K562 treated with DMSO at 1 percent for 24 hours (cell line): ENCODE results near the gene MRPL33. TPM values are rescaled to one million over a fixed set of nuclear protein-coding genes. Genes with fewer than 3 reads are reported as not detected.

Experiments
- total RNA-seq: library from RNA; unstranded; fragments of 300-600 nt; gene quantifications from 2 replicates; pipeline ENCODE4 v1.2.3, GENCODE V29; 2022; ENCODE audit warnings: low read depth; ENCODE audit not compliant: insufficient read depth

MRPL33 gene
- 73.8 and 78.4 TPM in 2 replicates for total RNA-seq

DNA sequence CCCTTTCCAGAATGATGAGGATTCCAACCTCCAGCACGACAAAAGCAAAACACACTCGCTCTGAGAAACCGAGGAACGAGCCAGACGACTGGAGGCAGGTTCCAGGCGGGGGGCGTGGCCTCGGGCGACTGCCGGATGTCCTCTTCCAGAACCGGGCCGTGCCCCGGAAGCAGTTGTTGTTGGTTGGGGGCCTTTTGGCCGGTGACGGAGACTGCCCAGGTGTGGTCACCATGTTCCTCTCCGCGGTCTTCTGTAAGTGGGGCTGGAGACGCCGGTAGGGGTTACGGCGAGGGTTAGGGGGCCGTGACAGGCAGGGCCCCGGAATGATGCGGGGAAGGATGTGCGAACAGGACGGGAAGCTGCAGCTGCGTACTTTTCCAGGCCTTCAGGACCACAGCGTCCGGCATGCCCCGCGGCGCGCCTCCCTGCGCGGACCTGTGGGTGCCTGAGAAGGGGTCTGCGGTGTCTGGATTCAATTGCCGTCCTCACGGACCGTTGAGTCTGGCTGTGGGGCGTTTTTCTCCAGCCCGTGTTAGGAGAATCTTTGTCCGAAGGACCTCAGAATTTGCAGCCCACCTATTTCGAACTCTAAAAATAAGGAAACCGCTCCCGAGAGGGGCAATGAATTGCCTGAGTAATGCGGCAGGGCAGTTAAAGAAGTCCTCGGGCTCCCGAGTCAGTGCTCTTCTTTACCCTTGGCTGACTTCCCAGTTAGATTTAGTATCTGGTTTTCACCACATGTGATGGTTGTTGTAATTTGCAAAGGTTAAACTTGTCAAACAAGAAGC lies at the start of gene MRPL33:
Gene MRPL33 (plus strand): TSS at position 172 of the 788 bp plus-strand sequence. CDS start 59 bp downstream, at position 231.

Other genes starting within 250 kb of the MRPL33 start
- gene ZNF512, start 188.7 kb upstream of the MRPL33 start, total RNA-seq: 27.7 and 28.1 TPM in 2 replicates
- 3.1 and 6.8 TPM in 2 replicates for gene CCDC121, start 142.7 kb upstream of the MRPL33 start, total RNA-seq
- 38.7 and 40.3 TPM in 2 replicates for gene GPN1, start 142.7 kb upstream of the MRPL33 start, total RNA-seq
- 29.6 and 32.2 TPM in 2 replicates for gene SUPT7L, start 108.1 kb upstream of the MRPL33 start, total RNA-seq
- gene SLC4A1AP, start 107.8 kb upstream of the MRPL33 start, total RNA-seq: 34.2 and 36.1 TPM in 2 replicates
- 0.54 and 0.96 TPM in 2 replicates for gene RBKS, start 118.7 kb downstream of the MRPL33 start, total RNA-seq
- gene BABAM2, start 119.0 kb downstream of the MRPL33 start, total RNA-seq: 15.7 and 18.7 TPM in 2 replicates